Brain microvascular endothelial cell (primary cell): ENCODE results near the gene ZC3H10.
A peak's percentile ranks its signal among the peaks of the same experiment; 100 is the strongest.

Source experiments
- DNase-seq: peaks from one replicate; pipeline ENCODE4 v3.0.0-alpha.2; 2020
- H3K27ac ChIP-seq: fragments of 250-450 bp; sonication (Bioruptor Pico); 2 replicates; pipeline ENCODE4 v1.5.1; 2020; ENCODE audit warnings: mild to moderate bottlenecking, moderate library complexity
- H3K27me3 ChIP-seq: fragments of 250-450 bp; sonication (Bioruptor Pico); replicated peaks from 2 replicates; pipeline ENCODE4 v1.5.1; 2020; ENCODE audit warnings: mild to moderate bottlenecking
- H3K36me3 ChIP-seq: fragments of 250-450 bp; sonication (Bioruptor Pico); replicated peaks from 2 replicates; pipeline ENCODE4 v1.5.1; 2020; ENCODE audit warnings: mild to moderate bottlenecking
- H3K4me3 ChIP-seq: 2 replicates; pipeline ENCODE4 v1.5.1; 2011; ENCODE audit warnings: low read depth, mild to moderate bottlenecking, control low read depth, low read length, moderate library complexity
- in situ Hi-C: cut with HindIII; loops from 2 replicates; pipeline ENCODE4 v1.10.0; 2017; ENCODE audit warnings: low sequenced_read_pairs, low pct_ligation_motif_present
- TF ChIP-seq, protein P1 (sequence below): IDR thresholded peaks from 2 replicates; pipeline ENCODE4 v1.5.1; 2011; ENCODE audit warnings: low read depth, mild to moderate bottlenecking, moderate library complexity, low read length, control low read depth, inconsistent platforms; ENCODE audit errors: missing control alignments

Gene ZC3H10

DNA sequence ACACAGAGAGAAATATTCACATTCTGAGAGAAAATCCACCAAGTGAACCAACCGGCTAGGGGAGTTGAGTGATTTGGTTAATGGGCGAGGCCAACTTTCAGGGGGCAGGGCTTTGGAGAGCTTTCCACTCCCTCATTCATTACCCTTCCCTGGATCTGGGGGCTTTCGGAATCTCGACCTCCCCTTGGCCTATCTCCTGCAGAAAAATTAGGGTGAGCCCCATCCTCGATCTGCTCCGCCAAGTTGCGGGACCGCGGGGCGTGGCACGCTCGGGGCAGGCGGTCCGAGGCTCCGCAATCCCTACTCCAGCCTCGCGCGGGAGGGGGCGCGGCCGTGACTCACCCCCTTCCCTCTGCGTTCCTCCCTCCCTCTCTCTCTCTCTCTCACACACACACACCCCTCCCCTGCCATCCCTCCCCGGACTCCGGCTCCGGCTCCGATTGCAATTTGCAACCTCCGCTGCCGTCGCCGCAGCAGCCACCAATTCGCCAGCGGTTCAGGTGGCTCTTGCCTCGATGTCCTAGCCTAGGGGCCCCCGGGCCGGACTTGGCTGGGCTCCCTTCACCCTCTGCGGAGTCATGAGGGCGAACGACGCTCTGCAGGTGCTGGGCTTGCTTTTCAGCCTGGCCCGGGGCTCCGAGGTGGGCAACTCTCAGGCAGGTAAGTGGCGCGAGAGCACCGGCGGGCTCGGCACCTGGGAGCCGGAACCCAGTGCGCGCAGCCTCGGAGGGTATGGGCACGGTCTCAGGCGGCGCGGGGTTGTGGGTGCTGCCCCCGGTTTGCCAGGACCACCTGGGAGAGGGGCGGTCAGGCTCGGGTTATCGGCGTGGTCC, 38.1 kb upstream of the ZC3H10 start, which contains the start of gene ERBB3:
Gene ERBB3 (plus strand): TSS at position 443 of the 833 bp plus-strand sequence. CDS start 136 bp downstream, at position 579.
- no peak within 1 kb of the TSS for H3K27ac ChIP-seq
- peak within 1 kb of the TSS; percentile 61 for H3K4me3 ChIP-seq
- H3K27me3 ChIP-seq = peaks cover 10% of the 10 kb centered on the region
- DNase-seq = peak; percentile 74
- TF ChIP-seq, protein P1, sequence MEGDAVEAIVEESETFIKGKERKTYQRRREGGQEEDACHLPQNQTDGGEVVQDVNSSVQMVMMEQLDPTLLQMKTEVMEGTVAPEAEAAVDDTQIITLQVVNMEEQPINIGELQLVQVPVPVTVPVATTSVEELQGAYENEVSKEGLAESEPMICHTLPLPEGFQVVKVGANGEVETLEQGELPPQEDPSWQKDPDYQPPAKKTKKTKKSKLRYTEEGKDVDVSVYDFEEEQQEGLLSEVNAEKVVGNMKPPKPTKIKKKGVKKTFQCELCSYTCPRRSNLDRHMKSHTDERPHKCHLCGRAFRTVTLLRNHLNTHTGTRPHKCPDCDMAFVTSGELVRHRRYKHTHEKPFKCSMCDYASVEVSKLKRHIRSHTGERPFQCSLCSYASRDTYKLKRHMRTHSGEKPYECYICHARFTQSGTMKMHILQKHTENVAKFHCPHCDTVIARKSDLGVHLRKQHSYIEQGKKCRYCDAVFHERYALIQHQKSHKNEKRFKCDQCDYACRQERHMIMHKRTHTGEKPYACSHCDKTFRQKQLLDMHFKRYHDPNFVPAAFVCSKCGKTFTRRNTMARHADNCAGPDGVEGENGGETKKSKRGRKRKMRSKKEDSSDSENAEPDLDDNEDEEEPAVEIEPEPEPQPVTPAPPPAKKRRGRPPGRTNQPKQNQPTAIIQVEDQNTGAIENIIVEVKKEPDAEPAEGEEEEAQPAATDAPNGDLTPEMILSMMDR = peak; percentile 6
- no peaks in the 10 kb centered on the region for H3K36me3 ChIP-seq
- in situ Hi-C loops = no loop called here

DNA sequence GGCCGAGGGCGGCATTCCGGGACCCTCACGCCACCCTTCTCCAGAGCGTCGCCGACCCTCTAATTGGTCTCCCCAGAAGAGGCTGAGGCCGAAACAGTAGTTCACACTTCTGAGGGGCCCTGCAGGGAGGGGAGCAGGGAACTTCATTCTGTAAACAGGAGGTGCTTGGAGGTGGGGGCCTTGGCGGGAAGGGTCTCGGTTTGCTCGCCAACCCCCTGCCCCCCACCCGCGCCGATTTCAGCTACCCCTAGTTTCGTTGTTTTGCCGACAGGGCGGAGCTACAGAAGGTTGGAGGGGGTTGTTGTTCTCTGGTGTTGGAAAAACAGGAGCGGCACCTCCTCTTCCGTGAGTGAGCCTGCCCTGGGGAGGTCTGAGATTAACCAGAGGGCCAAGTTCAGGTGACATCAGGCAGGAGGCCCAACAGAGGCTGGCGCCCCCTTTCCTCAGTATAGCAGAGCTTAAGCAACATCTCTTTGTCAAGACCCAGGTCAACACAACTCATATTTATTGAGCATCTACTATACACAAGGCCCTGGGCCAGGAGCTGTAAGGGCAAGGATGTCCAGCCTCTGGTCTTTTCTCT, 37.4 kb upstream of the ZC3H10 start:
- no peak overlapping the region for H3K27ac ChIP-seq
- H3K4me3 ChIP-seq = peak overlapping the region; percentile 61
- DNase-seq = no peak
- in situ Hi-C loops = no loop called here
- peaks cover 10% of the 10 kb centered on the region for H3K27me3 ChIP-seq
- H3K36me3 ChIP-seq = no peaks in the 10 kb centered on the region
- TF ChIP-seq, protein P1 = no peak

DNA sequence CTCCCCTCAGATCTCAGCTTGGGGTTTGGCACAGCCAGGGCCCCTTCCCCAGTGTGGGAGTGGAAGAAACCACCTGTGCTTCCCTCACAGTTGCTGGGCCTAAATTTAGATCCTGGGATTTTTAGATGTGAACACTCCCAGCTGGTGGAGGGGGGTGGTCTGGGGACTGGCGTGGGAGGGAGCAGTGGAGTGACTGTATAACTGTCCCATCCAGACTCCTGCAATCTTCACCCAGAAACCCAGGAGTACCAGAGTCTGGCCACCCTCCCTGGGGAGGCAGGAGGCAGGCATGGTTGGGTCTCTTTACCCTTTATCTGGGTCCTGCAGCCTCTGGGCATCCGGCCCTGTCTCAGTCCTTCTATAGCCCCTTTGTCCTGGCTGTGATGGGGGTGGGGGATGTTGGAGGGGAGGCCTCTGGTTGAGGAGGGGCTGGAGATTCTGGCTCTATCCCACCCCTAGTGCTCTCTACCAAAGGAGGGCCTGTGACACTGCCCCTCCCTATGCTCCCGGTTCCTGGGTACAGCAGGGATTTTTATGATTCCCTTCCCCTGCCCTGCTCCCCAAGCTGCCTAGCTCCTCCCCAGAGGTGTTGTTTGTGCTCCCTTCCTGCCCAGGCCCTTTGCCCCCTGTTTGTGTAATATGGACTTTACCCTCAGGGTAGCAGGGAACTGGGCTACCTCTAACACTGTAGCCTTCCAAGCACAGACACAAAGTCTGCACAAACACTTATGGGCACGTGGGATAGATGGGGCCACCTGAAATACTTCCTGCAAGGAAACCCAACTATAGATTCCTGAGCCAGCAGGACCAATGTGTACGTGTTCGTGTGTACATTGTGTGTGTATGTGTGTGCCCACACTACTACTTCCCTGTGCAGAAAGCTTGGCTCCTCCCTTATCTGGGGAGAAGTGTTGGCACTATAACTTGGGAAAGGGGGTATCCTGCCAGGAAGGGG, 36.4 kb upstream of the ZC3H10 start:
- Histone ChIP-seq H3K27ac (no peak overlapping the region), H3K4me3 (no peak overlapping the region), H3K36me3 (no peaks in the 10 kb centered on the region), H3K27me3 (peaks cover 10% of the 10 kb centered on the region)
- no peak for DNase-seq
- in situ Hi-C loops = no loop called here
- TF ChIP-seq, protein P1 = no peak

DNA sequence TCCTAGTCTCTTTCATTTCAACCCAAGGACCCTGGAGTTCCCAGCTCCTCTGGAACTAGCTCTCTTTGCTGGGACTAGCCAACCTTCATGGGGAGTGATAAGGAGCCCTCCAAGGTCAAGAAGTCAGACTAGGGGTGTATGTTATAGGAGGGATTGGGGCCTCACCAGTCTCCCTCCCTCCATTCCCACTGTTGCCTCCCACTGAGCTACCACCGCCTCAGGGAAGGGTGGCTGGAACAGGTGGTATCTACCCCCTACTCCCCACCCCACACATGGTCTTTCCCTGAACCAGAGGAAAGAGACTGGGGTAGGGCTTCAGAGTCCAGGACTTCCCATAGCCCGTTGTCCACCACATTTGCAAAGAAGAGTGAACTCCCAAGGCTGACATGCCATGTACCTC, 35.7 kb upstream of the ZC3H10 start:
- no peak overlapping the region for H3K27ac ChIP-seq
- peaks cover 10% of the 10 kb centered on the region for H3K27me3 ChIP-seq
- DNase-seq = no peak
- in situ Hi-C loops = no loop called here
- no peak overlapping the region for H3K4me3 ChIP-seq
- TF ChIP-seq, protein P1 = no peak
- no peaks in the 10 kb centered on the region for H3K36me3 ChIP-seq

DNA sequence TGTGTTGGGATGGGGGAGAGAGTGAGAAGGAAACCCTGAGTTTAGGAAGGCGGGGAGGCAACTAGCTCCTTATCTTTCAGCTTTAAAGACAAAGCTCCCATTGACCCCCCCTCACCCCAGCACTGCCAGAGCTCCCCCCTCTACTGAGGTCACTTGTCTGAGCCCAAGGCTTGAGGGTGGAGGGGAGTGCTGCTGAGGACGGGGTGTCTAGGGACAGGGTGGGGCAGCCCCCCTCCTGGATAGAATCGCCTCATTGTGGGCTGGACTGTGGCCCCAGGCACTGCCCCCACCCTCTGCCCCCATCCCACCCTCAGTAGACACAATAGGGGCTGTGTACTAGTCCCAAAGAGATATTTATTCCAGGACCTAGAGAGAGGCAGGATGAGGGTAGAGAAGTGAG, 35.1 kb upstream of the ZC3H10 start:
- Histone ChIP-seq H3K4me3 (no peak overlapping the region), H3K36me3 (no peaks in the 10 kb centered on the region), H3K27me3 (peaks cover 10% of the 10 kb centered on the region), H3K27ac (no peak overlapping the region)
- in situ Hi-C loops = no loop called here
- DNase-seq = no peak
- TF ChIP-seq, protein P1 = no peak
